Body of pancreas (tissue), 4 donors: Measurements from ENCODE around the gene LDLRAD4.

Experiments
- CTCF ChIP-seq, 7 experiments: fragments of 450-650 bp in 4 of 7; fragments of 200-600 bp in 3 of 7; sonication (generic) in 3 of 7; IDR thresholded peaks; one replicate each; pipeline ENCODE4 v1.5.1; 2016 to 2019; ENCODE audit warnings: antibody characterized with exemption in 7 of 7
- POLR2A ChIP-seq, 3 donors: fragments of 450-650 bp; IDR thresholded peaks; one replicate each; pipeline ENCODE4 v1.6.1; 2016; ENCODE audit warnings: antibody characterized with exemption in 3 of 3, mild to moderate bottlenecking in 2 of 3

GRCh38 chr18:13242797-13243196 lies 24.2 kb downstream of the LDLRAD4 start:
- TF ChIP-seq CTCF (IDR thresholded peaks at IDR 0.05) (no peak), POLR2A (IDR thresholded peaks at IDR 0.05) (no peak)
